Endothelial cell of umbilical vein (primary cell): ENCODE measurements around the gene CARD10. TPM values are rescaled to one million over a fixed set of nuclear protein-coding genes. Genes with fewer than 3 reads are reported as not detected.

ENCODE experiments used
- BruUV-seq: library from RNA; stranded (reverse); fragments of 400-500 nt; replicated peaks from 2 replicates; lab custom pipeline; 2021; lab: Mats Ljungman, UMichigan
- CTCF ChIA-PET: fragments of 300-600, 350-600 bp; sonication (Branson Sonifier 250); formaldehyde crosslinking; loops from one replicate; lab custom pipeline; 2021; ENCODE audit warnings: antibody characterized with exemption, inconsistent platforms; lab: Charles Lee
- POLR2A ChIA-PET: fragments of 300-600, 350-600 bp; sonication (Branson Sonifier 250); formaldehyde crosslinking; loops from one replicate; lab custom pipeline; 2021; ENCODE audit warnings: antibody characterized with exemption, inconsistent platforms; lab: Charles Lee
- DNase-seq: peaks from one replicate; pipeline ENCODE4 v3.0.0-alpha.2; 2011; ENCODE audit warnings: low read depth, low spot score
- FAIRE-seq: peaks from 2 replicates; lab custom pipeline; 2011; peaks lifted over from hg19 to GRCh38; lab: Jason Lieb, UNC
- H2AFZ ChIP-seq: 2 replicates; pipeline ENCODE4 v1.6.0; 2012; ENCODE audit warnings: low read depth, low read length, control low read depth, inconsistent platforms
- H3K27ac ChIP-seq: 2 replicates; pipeline ENCODE4 v1.5.1; 2011; ENCODE audit warnings: low read depth, mild to moderate bottlenecking, control low read depth, low read length, moderate library complexity; ENCODE audit not compliant: insufficient read depth
- H3K27me3 ChIP-seq, 2 experiments: 2 replicates each; pipeline versions ENCODE4 v1.6.0 to v1.6.1; 2011; ENCODE audit warnings: low read length in 2 of 2, mixed read lengths in 1 of 2; ENCODE audit not compliant: control insufficient read depth in 2 of 2, insufficient read depth in 2 of 2
- H3K36me3 ChIP-seq, 2 experiments: 2 replicates in 1 of 2; 3 replicates in 1 of 2; pipeline ENCODE4 v1.5.1; 2011; ENCODE audit warnings: low read length in 2 of 2, mild to moderate bottlenecking in 1 of 2, moderate library complexity in 1 of 2; ENCODE audit not compliant: control insufficient read depth in 2 of 2, insufficient read depth in 2 of 2; ENCODE audit errors: extremely low read depth in 1 of 2
- H3K4me1 ChIP-seq: 3 replicates; pipeline ENCODE4 v1.5.1; 2011; ENCODE audit warnings: mild to moderate bottlenecking, low read length; ENCODE audit not compliant: control insufficient read depth, insufficient read depth; ENCODE audit errors: extremely low read depth
- H3K4me2 ChIP-seq: 2 replicates; pipeline ENCODE4 v1.6.1; 2011; ENCODE audit warnings: low read length, control low read depth, mixed read lengths; ENCODE audit not compliant: insufficient read depth
- H3K4me3 ChIP-seq, 3 experiments: fragments of 200-600 bp in 1 of 3; sonication (generic), shearing (Covaris generic) in 1 of 3; replicated peaks in 1 of 3; 2 replicates each; pipeline ENCODE4 v1.5.1; 2011 to 2016; ENCODE audit warnings: control low read depth in 3 of 3, low read length in 3 of 3, mild to moderate bottlenecking in 2 of 3, inconsistent platforms in 1 of 3, low read depth in 1 of 3, moderate library complexity in 1 of 3; ENCODE audit not compliant: insufficient read depth in 1 of 3
- H3K79me2 ChIP-seq: 2 replicates; pipeline ENCODE4 v1.6.0; 2012; ENCODE audit warnings: low read length, inconsistent platforms; ENCODE audit not compliant: control insufficient read depth, insufficient read depth
- H3K9ac ChIP-seq: replicated peaks from 2 replicates; pipeline ENCODE3; 2011; ENCODE audit warnings: low read length, control low read depth; ENCODE audit not compliant: insufficient read depth; ENCODE audit errors: extremely low read depth
- H3K9me1 ChIP-seq: replicated peaks from 3 replicates; pipeline ENCODE4 v1.6.0; 2011; ENCODE audit warnings: mild to moderate bottlenecking, low read length; ENCODE audit not compliant: control insufficient read depth, insufficient read depth; ENCODE audit errors: extremely low read depth
- H3K9me3 ChIP-seq: replicated peaks from 2 replicates; pipeline ENCODE4 v1.5.1; 2012; ENCODE audit warnings: low read length, inconsistent platforms; ENCODE audit not compliant: control insufficient read depth, insufficient read depth
- H4K20me1 ChIP-seq: replicated peaks from 2 replicates; pipeline ENCODE3; 2011; ENCODE audit warnings: mild to moderate bottlenecking, low read length; ENCODE audit not compliant: control insufficient read depth, insufficient read depth; ENCODE audit errors: extremely low read depth
- EZH2 ChIP-seq: IDR thresholded peaks from 2 replicates; pipeline ENCODE4 v1.6.1; 2012; ENCODE audit warnings: borderline replicate concordance, low read depth, mild to moderate bottlenecking, moderate library complexity, low read length, inconsistent platforms; ENCODE audit not compliant: severe bottlenecking
- FOS ChIP-seq: IDR thresholded peaks from 2 replicates; pipeline ENCODE4 v1.6.1; 2011; ENCODE audit warnings: mild to moderate bottlenecking, low read length, moderate library complexity, borderline replicate concordance; ENCODE audit not compliant: insufficient read depth
- GATA2 ChIP-seq: IDR thresholded peaks from 2 replicates; pipeline ENCODE4 v1.7.0; 2011; ENCODE audit warnings: low read depth, mild to moderate bottlenecking, moderate library complexity, mixed read lengths, low read length; ENCODE audit not compliant: insufficient read length, insufficient read depth
- JUN ChIP-seq: IDR thresholded peaks from 2 replicates; pipeline ENCODE4 v1.6.1; 2011; ENCODE audit warnings: borderline replicate concordance, low read depth; ENCODE audit not compliant: insufficient read length, insufficient read depth
- MYC ChIP-seq: IDR thresholded peaks from one replicate; pipeline ENCODE4 v1.6.1; 2011; ENCODE audit warnings: mild to moderate bottlenecking, low read depth, low read length
- POLR2A ChIP-seq: IDR thresholded peaks from 2 replicates; pipeline ENCODE4 v1.6.1; 2012; ENCODE audit warnings: low read depth, mild to moderate bottlenecking, control low read depth, low read length
- POLR2AphosphoS5 ChIP-seq: IDR thresholded peaks from 2 replicates; pipeline ENCODE4 v1.6.1; 2012; ENCODE audit warnings: low read depth, mild to moderate bottlenecking, control low read depth, low read length, moderate library complexity; ENCODE audit not compliant: insufficient read depth
- dilution Hi-C: fragments of 300-500 bp; cut with MboI; formaldehyde crosslinking; loops from one replicate; pipeline ENCODE4 v1.15.0; 2019; ENCODE audit warnings: low sequenced_read_pairs; ENCODE audit not compliant: extremely low pct_ligation_motif_present
- intact Hi-C: fragments of 100-400 bp; cut with micrococcal nuclease; formaldehyde crosslinking; loops from one replicate; pipeline ENCODE4 v1.10.0; 2022
- polyA plus RNA-seq, 4 experiments: library from polyadenylated mRNA; depleted of rRNA in 3 of 4; stranded (reverse) in 3 of 4; unstranded in 1 of 4; fragments of >200 nt; gene quantifications; 2 replicates each; pipeline versions ENCODE4 v1.2.1 to v1.2.3, GENCODE V29; 2011 to 2012; ENCODE audit warnings: missing spikeins in 1 of 4
- total RNA-seq: library from RNA; stranded (reverse); gene quantifications from 2 replicates; pipeline ENCODE4 v1.2.3, GENCODE V29; 2021
- TF ChIP-seq, protein P1 (sequence below): IDR thresholded peaks from 2 replicates; pipeline ENCODE4 v1.6.1; 2011; ENCODE audit not compliant: insufficient read depth, insufficient read length
- TF ChIP-seq, protein P2 (sequence below), 2 donors: IDR thresholded peaks; 1 replicate in 1 of 2; 2 replicates in 1 of 2; pipeline ENCODE4 v1.5.1; 2011; ENCODE audit warnings: low read length in 2 of 2, mild to moderate bottlenecking in 2 of 2, moderate library complexity in 2 of 2, control low read depth in 1 of 2, inconsistent platforms in 1 of 2, low read depth in 1 of 2; ENCODE audit not compliant: insufficient read depth in 1 of 2; ENCODE audit errors: extremely low read depth in 1 of 2

Gene CARD10
- total and polyA plus RNA-seq, 2 donors (not counting 3 experiments of a cell fraction or from before 2014, with no cell fraction given), result 36.1 to 39.5 TPM

DNA sequence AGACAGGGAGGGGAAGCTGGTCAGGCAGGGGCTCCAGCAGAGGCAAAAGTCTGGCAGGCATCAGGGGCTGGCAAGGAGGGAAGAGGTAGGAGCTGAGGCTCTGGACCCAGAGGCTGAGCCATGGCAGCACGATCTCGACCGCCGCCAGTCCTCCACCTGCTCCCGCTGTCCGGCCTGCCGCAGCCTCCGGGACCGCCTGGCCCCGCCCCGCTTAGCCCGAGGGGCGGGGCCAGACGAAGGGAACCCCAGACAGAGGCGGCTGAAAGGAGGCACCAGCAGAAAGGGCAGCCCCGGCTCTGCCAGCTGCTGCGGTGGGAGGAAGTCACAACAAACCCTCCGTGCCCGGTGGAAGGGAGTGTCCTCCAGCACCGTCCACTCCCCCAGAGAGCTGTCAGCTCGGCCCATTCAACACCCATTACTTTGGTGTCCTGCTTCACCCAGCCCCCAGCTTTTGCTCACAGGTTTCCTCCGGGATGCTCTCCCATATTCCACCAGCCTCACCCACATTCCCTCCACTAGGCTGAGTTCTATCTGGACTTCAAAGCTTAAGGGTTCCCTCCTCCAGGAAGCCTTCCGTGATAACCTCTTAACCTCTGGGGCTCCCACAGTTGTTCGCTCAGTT is 32.9 kb downstream of the CARD10 start, which contains the start of gene MFNG:
TSS of gene MFNG (minus strand) at position 161 of the 622 bp plus-strand sequence. CDS start 207 bp downstream, outside the sequence.
- Histone ChIP-seq H3K9me1 (no peaks in the 10 kb centered on the region), H3K27me3 (no peaks in the 10 kb centered on the region), H3K4me1 (peaks cover 34% of the 10 kb centered on the region), H2AFZ (no peak within 1 kb of the TSS), H3K9me3 (no peaks in the 10 kb centered on the region), H3K36me3 (peaks cover 0 to 10% of the 10 kb centered on the region in 2 experiments), H3K4me3 (peak within 1 kb of the TSS; percentile 61 to 90 (median 81)), H3K9ac (peak within 1 kb of the TSS; percentile 44), H3K4me2 (peak within 1 kb of the TSS; percentile 48), H4K20me1 (no peaks in the 10 kb centered on the region), H3K27ac (peak within 1 kb of the TSS; percentile 83), H3K79me2 (peaks cover 43% of the 10 kb centered on the region)
- peak; percentile 80 for DNase-seq
- intact Hi-C loops, result loop anchor here (1.0 kb wide), 1 partner anchor 11 kb away; no protein-coding TSS in a partner anchor
- POLR2A ChIA-PET, result interaction anchor here (0.9 to 1.4 kb wide), 3 partner anchors 10 to 26 kb away, joined by 3 to 5 read pairs (median 3); no protein-coding TSS in a partner anchor
- BruUV-seq, result no TSS peak
- CTCF ChIA-PET, result interaction anchor here (0.9 to 2.3 kb wide), 9 partner anchors 9 to 106 kb away, joined by 3 to 21 read pairs (median 5); no protein-coding TSS in a partner anchor
- dilution Hi-C loops, result no loop called here
- FAIRE-seq, result peak; percentile 92
- TF ChIP-seq POLR2A, result peak; percentile 96
- TF ChIP-seq, protein P1, sequence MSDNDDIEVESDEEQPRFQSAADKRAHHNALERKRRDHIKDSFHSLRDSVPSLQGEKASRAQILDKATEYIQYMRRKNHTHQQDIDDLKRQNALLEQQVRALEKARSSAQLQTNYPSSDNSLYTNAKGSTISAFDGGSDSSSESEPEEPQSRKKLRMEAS, result no peak
- TF ChIP-seq EZH2, result no peak
- no peak for TF ChIP-seq FOS
- TF ChIP-seq, protein P2, sequence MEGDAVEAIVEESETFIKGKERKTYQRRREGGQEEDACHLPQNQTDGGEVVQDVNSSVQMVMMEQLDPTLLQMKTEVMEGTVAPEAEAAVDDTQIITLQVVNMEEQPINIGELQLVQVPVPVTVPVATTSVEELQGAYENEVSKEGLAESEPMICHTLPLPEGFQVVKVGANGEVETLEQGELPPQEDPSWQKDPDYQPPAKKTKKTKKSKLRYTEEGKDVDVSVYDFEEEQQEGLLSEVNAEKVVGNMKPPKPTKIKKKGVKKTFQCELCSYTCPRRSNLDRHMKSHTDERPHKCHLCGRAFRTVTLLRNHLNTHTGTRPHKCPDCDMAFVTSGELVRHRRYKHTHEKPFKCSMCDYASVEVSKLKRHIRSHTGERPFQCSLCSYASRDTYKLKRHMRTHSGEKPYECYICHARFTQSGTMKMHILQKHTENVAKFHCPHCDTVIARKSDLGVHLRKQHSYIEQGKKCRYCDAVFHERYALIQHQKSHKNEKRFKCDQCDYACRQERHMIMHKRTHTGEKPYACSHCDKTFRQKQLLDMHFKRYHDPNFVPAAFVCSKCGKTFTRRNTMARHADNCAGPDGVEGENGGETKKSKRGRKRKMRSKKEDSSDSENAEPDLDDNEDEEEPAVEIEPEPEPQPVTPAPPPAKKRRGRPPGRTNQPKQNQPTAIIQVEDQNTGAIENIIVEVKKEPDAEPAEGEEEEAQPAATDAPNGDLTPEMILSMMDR (IDR thresholded peaks at IDR 0.05; ENCODE audit: extremely low read depth in 1 of 2, insufficient read depth in 1 of 2, low read depth in 1 of 2, low read length in 2 of 2), result peak; percentile 9 to 12
- peak; percentile 59 for TF ChIP-seq GATA2
- TF ChIP-seq JUN, result no peak
- peak; percentile 95 for TF ChIP-seq POLR2AphosphoS5
- no peak for TF ChIP-seq MYC
